Hepatocyte (in vitro differentiated cells): ENCODE measurements around the gene TBC1D21. TPM values are rescaled to one million over a fixed set of nuclear protein-coding genes. Genes with fewer than 3 reads are reported as not detected.
A peak's percentile ranks its signal among the peaks of the same experiment; 100 is the strongest.

Experiments used
- DNase-seq: peaks from one replicate; pipeline ENCODE4 v3.0.0-alpha.2; 2016; ENCODE audit warnings: low spot score
- H2AFZ ChIP-seq: fragments of 200-600 bp; sonication (generic); 2 replicates; pipeline ENCODE4 v1.6.0; 2016; ENCODE audit warnings: antibody characterized with exemption, mild to moderate bottlenecking
- H3K27ac ChIP-seq: fragments of 200-600 bp; sonication (generic); 2 replicates; pipeline ENCODE4 v1.5.1; 2016; ENCODE audit warnings: mild to moderate bottlenecking
- H3K27me3 ChIP-seq: fragments of 200-600 bp; sonication (generic); 2 replicates; pipeline ENCODE4 v1.6.1; 2016
- H3K36me3 ChIP-seq: fragments of 200-600 bp; sonication (generic); replicated peaks from 2 replicates; pipeline ENCODE4 v1.5.1; 2016; ENCODE audit warnings: low read depth; ENCODE audit not compliant: insufficient read depth
- H3K4me1 ChIP-seq: fragments of 200-600 bp; sonication (generic); 2 replicates; pipeline ENCODE4 v1.5.1; 2016; ENCODE audit warnings: mild to moderate bottlenecking, moderate library complexity; ENCODE audit not compliant: insufficient read depth
- H3K4me2 ChIP-seq: fragments of 200-600 bp; sonication (generic); 2 replicates; pipeline ENCODE4 v1.6.0; 2016
- H3K4me3 ChIP-seq: fragments of 200-600 bp; sonication (generic); 2 replicates; pipeline ENCODE4 v1.5.1; 2016; ENCODE audit warnings: mild to moderate bottlenecking
- H3K79me2 ChIP-seq: fragments of 200-600 bp; sonication (generic); 2 replicates; pipeline ENCODE4 v1.6.0; 2017; ENCODE audit warnings: mild to moderate bottlenecking
- H3K9me2 ChIP-seq: fragments of 200-600 bp; sonication (generic); replicated peaks from 2 replicates; pipeline ENCODE4 v1.6.0; 2017; ENCODE audit warnings: mild to moderate bottlenecking; ENCODE audit not compliant: insufficient read depth
- H3K9me3 ChIP-seq: fragments of 200-600 bp; sonication (generic); 2 replicates; pipeline ENCODE4 v1.5.1; 2016; ENCODE audit warnings: low read depth, mild to moderate bottlenecking
- H4K20me1 ChIP-seq: fragments of 200-600 bp; sonication (generic); 2 replicates; pipeline ENCODE4 v1.6.0; 2016; ENCODE audit warnings: mild to moderate bottlenecking; ENCODE audit not compliant: insufficient read depth, poor library complexity, severe bottlenecking
- CTCF ChIP-seq: fragments of 200-600 bp; sonication (generic); IDR thresholded peaks from 2 replicates; pipeline ENCODE4 v1.5.1; 2016; ENCODE audit warnings: antibody characterized with exemption, mild to moderate bottlenecking; ENCODE audit not compliant: poor library complexity
- EZH2 ChIP-seq: fragments of 200-600 bp; sonication (generic); IDR thresholded peaks from 2 replicates; pipeline ENCODE4 v1.6.1; 2016; ENCODE audit warnings: antibody characterized with exemption, mild to moderate bottlenecking, borderline replicate concordance
- EZH2phosphoT487 ChIP-seq: fragments of 200-600 bp; sonication (generic); IDR thresholded peaks from one replicate; pipeline ENCODE4 v1.6.1; 2018; ENCODE audit warnings: antibody characterized with exemption, mild to moderate bottlenecking, low read depth, moderate library complexity; ENCODE audit not compliant: unreplicated experiment, severe bottlenecking
- WGBS: methylation state at CpG from one replicate; pipeline ENCODE4 v1.1.6; 2016; ENCODE audit warnings: low lambda C conversion rate; ENCODE audit errors: missing lambda C conversion rate; 5-methylcytosine and 5-hydroxymethylcytosine counted together
- polyA plus RNA-seq: library from polyadenylated mRNA; unstranded; fragments of >200 nt; fragmentation: Nextera tagmentation; extraction: Ambion mirVana; gene quantifications from 2 replicates; pipeline ENCODE4 v1.2.1, GENCODE V29; 2016
- total RNA-seq: library from RNA; depleted of rRNA; stranded (reverse); fragments of >200 nt; gene quantifications from 2 replicates; pipeline ENCODE4 v1.2.3, GENCODE V29; 2014

Gene TBC1D21
- total and polyA plus RNA-seq, 2 experiments from 2014 or later: not detected

GRCh38 chr15:73851689-73852088 is 21.7 kb upstream of the TBC1D21 start:
- no peaks in the 10 kb centered on the region for H3K9me3 ChIP-seq

GRCh38 chr15:73852507-73852906 is 20.9 kb upstream of the TBC1D21 start:
- no peak for DNase-seq
- H3K4me1 ChIP-seq: no peaks in the 10 kb centered on the region
- H3K36me3 ChIP-seq: no peaks in the 10 kb centered on the region
- H3K4me3 ChIP-seq: no peak overlapping the region
- H2AFZ ChIP-seq: no peak overlapping the region
- H3K79me2 ChIP-seq: no peaks in the 10 kb centered on the region
- no peaks in the 10 kb centered on the region for H3K9me2 ChIP-seq
- 78% methylated on average over 5 of the region's 5 CpGs for WGBS
- TF ChIP-seq CTCF (no peak), EZH2 (no peak), EZH2phosphoT487 (no peak)
- no peaks in the 10 kb centered on the region for H4K20me1 ChIP-seq
- peaks cover 3% of the 10 kb centered on the region for H3K27me3 ChIP-seq
- no peak overlapping the region for H3K4me2 ChIP-seq
- no peaks in the 10 kb centered on the region for H3K9me3 ChIP-seq
- H3K27ac ChIP-seq: no peak overlapping the region

More at GRCh38 chr15:73851689-73852088, 21.7 kb upstream of the TBC1D21 start:
- Histone ChIP-seq H2AFZ (no peak overlapping the region), H3K4me1 (no peaks in the 10 kb centered on the region), H3K4me2 (no peak overlapping the region), H3K36me3 (no peaks in the 10 kb centered on the region), H3K4me3 (no peak overlapping the region), H4K20me1 (no peaks in the 10 kb centered on the region), H3K27ac (no peak overlapping the region), H3K79me2 (no peaks in the 10 kb centered on the region), H3K9me2 (no peaks in the 10 kb centered on the region), H3K27me3 (peaks cover 3% of the 10 kb centered on the region)
- TF ChIP-seq EZH2phosphoT487: no peak
- TF ChIP-seq CTCF: no peak
- no peak for TF ChIP-seq EZH2
- 12% methylated on average over 4 of the region's 4 CpGs for WGBS
- peak; percentile 86 for DNase-seq

- Histone ChIP-seq H3K27me3 (peaks cover 3% of the 10 kb centered on the region), H3K9me2 (no peaks in the 10 kb centered on the region), H3K9me3 (no peaks in the 10 kb centered on the region), H3K4me2 (no peak overlapping the region), H4K20me1 (no peaks in the 10 kb centered on the region), H3K27ac (no peak overlapping the region), H3K36me3 (no peaks in the 10 kb centered on the region), H3K79me2 (no peaks in the 10 kb centered on the region), H2AFZ (no peak overlapping the region), H3K4me1 (no peaks in the 10 kb centered on the region), H3K4me3 (no peak overlapping the region)
- TF ChIP-seq EZH2: no peak
- no peak for TF ChIP-seq CTCF
- TF ChIP-seq EZH2phosphoT487: no peak
- WGBS: 78% methylated on average over 4 of the region's 4 CpGs
- no peak for DNase-seq
Observed at GRCh38 chr15:73854265-73854664, 19.1 kb upstream of the TBC1D21 start.
